ENCODE data around the gene TRMT5. TPM values are rescaled to one million over a fixed set of nuclear protein-coding genes. Genes with fewer than 3 reads are reported as not detected.

The TRMT5 gene
- total and polyA plus RNA-seq, 2 of the 8 experiments (the other 6 are each of a cell fraction or from before 2014, with no cell fraction given) = 4.3 to 24.2 TPM

DNA sequence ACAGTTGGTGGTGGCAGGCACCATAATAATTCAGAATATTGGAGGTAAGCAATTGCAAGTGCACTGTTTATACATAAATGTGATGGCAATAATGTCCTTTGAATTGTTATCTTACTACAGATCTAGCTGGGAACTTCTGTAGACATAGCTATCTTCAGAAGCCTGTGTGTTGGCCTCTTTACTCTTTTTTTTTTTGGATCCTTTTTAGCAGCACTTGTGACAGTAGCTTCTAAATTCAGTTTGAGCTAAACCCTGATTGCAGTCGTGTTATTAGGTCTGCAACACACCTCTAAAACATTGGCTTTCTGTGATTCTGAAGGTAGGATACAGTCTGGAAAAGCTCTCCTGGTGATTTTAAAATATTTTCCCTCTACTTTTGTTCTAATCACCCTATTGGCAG lies 38.7 kb upstream of the TRMT5 start:
- Histone ChIP-seq H3K4me1 (replicated peaks in 1 of 4; ENCODE audit: control insufficient read depth in 3 of 4, insufficient read depth in 4 of 4, low read length in 3 of 4) (no peaks in the 10 kb centered on the region), H2BK15ac (ENCODE audit: low read length) (no peak overlapping the region), H3K4me2 (ENCODE audit: insufficient read depth in 1 of 2, low read depth in 2 of 2, low read length in 2 of 2) (no peak overlapping the region), H2AK5ac (ENCODE audit: low read depth, low read length) (no peak overlapping the region), H3K9me3 (ENCODE audit: insufficient read depth in 2 of 2, low read depth in 1 of 2, low read length in 1 of 2) (peaks cover 9 to 10% of the 10 kb centered on the region in 2 experiments), H3K23me2 (ENCODE audit: low read depth, low read length) (no peaks in the 10 kb centered on the region), H3K79me1 (ENCODE audit: low read depth, low read length) (no peaks in the 10 kb centered on the region), H3K27ac (ENCODE audit: low read depth, low read length) (no peak overlapping the region), H2BK12ac (ENCODE audit: low read depth, low read length) (no peak overlapping the region), H3K4ac (replicated peaks; ENCODE audit: insufficient read length, low read depth, low read length) (no peak overlapping the region), H3K14ac (ENCODE audit: insufficient read length) (no peak overlapping the region), H4K5ac (ENCODE audit: insufficient read length, low read depth, low read length) (no peak overlapping the region), H2BK20ac (ENCODE audit: low read length) (no peak overlapping the region), H3K9ac (replicated peaks in 1 of 4; ENCODE audit: extremely low read depth in 1 of 4, low read depth in 3 of 4, low read length in 3 of 4) (no peak overlapping the region), H2BK120ac (replicated peaks; ENCODE audit: low read depth, low read length) (no peak overlapping the region), H3K36me3 (ENCODE audit: control insufficient read depth in 2 of 4, insufficient read depth in 4 of 4, low read length in 3 of 4) (0 out of 8 replicates have a peak, but pooled peaks cover 0 to 3% (median 0%) of the 10 kb centered on the region in 4 experiments), H4K8ac (ENCODE audit: extremely low read depth, insufficient read depth, low read length) (no peak overlapping the region), H4K20me1 (replicated peaks in 1 of 2; ENCODE audit: control insufficient read depth in 1 of 2, insufficient read depth in 2 of 2, low read length in 2 of 2) (no peaks in the 10 kb centered on the region), H3K4me3 (ENCODE audit: extremely low read depth in 1 of 4, insufficient read depth in 2 of 4, low read depth in 3 of 4, low read length in 4 of 4) (no peak overlapping the region), H3K79me2 (ENCODE audit: control insufficient read depth in 1 of 2, insufficient read depth in 2 of 2, low read length in 2 of 2) (no peaks in the 10 kb centered on the region), H3K18ac (ENCODE audit: extremely low read depth, low read length) (no peak overlapping the region), H2AFZ (ENCODE audit: low read length) (no peak overlapping the region), H3K23ac (ENCODE audit: insufficient read length) (no peak overlapping the region), H2BK5ac (ENCODE audit: low read depth, low read length) (no peak overlapping the region), H4K91ac (replicated peaks; ENCODE audit: insufficient read length, low read length) (no peak overlapping the region), H3K27me3 (replicated peaks in 1 of 4; ENCODE audit: control insufficient read depth in 3 of 4, extremely low read depth in 1 of 4, insufficient read depth in 3 of 4, low read length in 3 of 4) (no peaks in the 10 kb centered on the region), H3K56ac (replicated peaks; ENCODE audit: insufficient read length, low read depth, low read length) (no peak overlapping the region)
- no peak for TF ChIP-seq SUZ12 (IDR thresholded peaks at IDR 0.05; ENCODE audit: low read length)
- TF ChIP-seq ASH2L (IDR thresholded peaks at IDR 0.05; ENCODE audit: low read length) = no peak
- TF ChIP-seq, protein P1, sequence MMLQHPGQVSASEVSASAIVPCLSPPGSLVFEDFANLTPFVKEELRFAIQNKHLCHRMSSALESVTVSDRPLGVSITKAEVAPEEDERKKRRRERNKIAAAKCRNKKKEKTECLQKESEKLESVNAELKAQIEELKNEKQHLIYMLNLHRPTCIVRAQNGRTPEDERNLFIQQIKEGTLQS (IDR thresholded peaks at IDR 0.05; ENCODE audit: insufficient read depth, low read depth, low read length) = no peak
- no peak for TF ChIP-seq BCL11A (IDR thresholded peaks at IDR 0.05; ENCODE audit: low read depth in 2 of 2, low read length in 2 of 2)
- TF ChIP-seq CREB1 (IDR thresholded peaks at IDR 0.05) = no peak
- no peak for TF ChIP-seq GABPA (IDR thresholded peaks at IDR 0.05; ENCODE audit: borderline replicate concordance, insufficient read depth, low read length)
- TF ChIP-seq SIRT6 (IDR thresholded peaks at IDR 0.05; ENCODE audit: low read length) = no peak
- no peak for TF ChIP-seq POLR2AphosphoS5 (IDR thresholded peaks at IDR 0.05; ENCODE audit: low read depth, low read length)
- no peak for TF ChIP-seq FOSL1 (IDR thresholded peaks at IDR 0.05; ENCODE audit: insufficient read depth, low read depth, low read length)
- TF ChIP-seq RBBP5 (IDR thresholded peaks at IDR 0.05; ENCODE audit: borderline replicate concordance, low read depth, low read length) = no peak
- TF ChIP-seq KDM1A (IDR thresholded peaks at IDR 0.05; ENCODE audit: borderline replicate concordance, low read length) = no peak
- POLR2A ChIA-PET (ENCODE audit: partially characterized antibody) = no interaction called here
- no peak for DNase-seq (ENCODE audit: low read depth in 1 of 2, low spot score in 2 of 2)
- 79% methylated on average over 1 of the region's 1 CpG; no CpG with 5 or more reads in 1 of the 2 experiments for WGBS, 2 experiments (ENCODE audit: extremely low coverage in 1 of 2, insufficient coverage in 1 of 2, insufficient read length in 1 of 2, insufficient replicate concordance in 2 of 2, low coverage in 1 of 2, low lambda C conversion rate in 2 of 2, missing lambda C conversion rate in 1 of 2)
- CTCF ChIA-PET (ENCODE audit: partially characterized antibody) = interaction anchor here (0.7 to 2.3 kb wide), 2 partner anchors 135 to 394 kb away, joined by 5 to 10 read pairs; no protein-coding TSS in a partner anchor
- no peak for FAIRE-seq
